ENCODE data around the gene PAPOLG.

PAPOLG gene

DNA sequence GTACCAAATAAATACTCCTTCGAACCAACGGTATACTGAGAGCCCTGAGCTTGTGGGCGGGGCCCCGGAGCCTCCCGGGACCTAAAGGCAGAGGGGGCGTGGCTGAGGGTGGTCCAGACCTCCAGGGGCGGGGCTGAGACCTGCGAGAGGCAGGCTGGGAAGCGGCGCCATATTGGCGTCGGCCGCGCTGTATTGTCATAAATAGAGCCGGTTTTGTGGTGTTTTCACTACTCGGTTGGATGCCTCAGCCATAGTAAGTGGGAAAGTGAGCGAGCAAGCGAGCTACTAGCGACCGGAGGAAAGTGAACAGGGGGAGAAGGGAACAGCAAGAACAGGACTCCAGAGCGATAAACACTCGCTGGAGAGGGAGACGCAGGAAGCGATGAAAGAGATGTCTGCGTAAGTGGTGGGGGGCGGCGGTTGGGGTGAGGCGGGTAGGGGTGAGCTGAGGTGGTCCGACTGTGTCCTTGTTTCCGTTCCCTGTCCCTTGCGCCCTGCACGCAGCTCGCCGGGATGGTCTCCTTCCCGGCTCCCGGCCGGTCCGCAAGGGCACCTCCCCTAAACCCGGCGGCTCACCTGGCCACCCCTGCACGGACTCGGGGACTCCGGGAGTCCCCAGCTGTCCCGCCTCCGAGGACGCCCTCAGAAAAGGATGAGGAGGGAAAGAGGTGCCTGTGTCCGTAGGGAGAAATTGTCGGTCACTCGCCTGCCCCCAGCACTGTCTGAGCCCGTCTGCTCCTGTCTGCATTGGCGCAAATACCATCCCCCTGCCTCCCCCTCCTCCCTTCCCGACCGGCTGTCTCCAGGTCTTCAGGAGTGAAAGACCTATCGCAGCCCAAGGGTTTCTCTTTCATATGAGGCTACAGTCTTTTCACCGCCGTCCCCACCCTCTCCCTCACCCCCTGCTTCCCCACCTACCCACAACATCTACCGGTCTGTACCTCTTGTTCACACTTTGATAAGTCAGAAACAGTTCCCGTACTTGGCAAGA, at the start of gene PAPOLG:
TSS of gene PAPOLG (plus strand) at position 172 of the 991 bp plus-strand sequence. CDS start at position 383, 211 bp downstream.
- TF ChIP-seq, protein P1, sequence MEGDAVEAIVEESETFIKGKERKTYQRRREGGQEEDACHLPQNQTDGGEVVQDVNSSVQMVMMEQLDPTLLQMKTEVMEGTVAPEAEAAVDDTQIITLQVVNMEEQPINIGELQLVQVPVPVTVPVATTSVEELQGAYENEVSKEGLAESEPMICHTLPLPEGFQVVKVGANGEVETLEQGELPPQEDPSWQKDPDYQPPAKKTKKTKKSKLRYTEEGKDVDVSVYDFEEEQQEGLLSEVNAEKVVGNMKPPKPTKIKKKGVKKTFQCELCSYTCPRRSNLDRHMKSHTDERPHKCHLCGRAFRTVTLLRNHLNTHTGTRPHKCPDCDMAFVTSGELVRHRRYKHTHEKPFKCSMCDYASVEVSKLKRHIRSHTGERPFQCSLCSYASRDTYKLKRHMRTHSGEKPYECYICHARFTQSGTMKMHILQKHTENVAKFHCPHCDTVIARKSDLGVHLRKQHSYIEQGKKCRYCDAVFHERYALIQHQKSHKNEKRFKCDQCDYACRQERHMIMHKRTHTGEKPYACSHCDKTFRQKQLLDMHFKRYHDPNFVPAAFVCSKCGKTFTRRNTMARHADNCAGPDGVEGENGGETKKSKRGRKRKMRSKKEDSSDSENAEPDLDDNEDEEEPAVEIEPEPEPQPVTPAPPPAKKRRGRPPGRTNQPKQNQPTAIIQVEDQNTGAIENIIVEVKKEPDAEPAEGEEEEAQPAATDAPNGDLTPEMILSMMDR (conservative IDR thresholded peaks at IDR 0.05; ENCODE audit: low read length), result no peak
- DNase-seq (ENCODE audit: low read depth), result peak; percentile 87
- H3K4me3 ChIP-seq (ENCODE audit: low read length), result peak within 1 kb of the TSS; percentile 99

DNA sequence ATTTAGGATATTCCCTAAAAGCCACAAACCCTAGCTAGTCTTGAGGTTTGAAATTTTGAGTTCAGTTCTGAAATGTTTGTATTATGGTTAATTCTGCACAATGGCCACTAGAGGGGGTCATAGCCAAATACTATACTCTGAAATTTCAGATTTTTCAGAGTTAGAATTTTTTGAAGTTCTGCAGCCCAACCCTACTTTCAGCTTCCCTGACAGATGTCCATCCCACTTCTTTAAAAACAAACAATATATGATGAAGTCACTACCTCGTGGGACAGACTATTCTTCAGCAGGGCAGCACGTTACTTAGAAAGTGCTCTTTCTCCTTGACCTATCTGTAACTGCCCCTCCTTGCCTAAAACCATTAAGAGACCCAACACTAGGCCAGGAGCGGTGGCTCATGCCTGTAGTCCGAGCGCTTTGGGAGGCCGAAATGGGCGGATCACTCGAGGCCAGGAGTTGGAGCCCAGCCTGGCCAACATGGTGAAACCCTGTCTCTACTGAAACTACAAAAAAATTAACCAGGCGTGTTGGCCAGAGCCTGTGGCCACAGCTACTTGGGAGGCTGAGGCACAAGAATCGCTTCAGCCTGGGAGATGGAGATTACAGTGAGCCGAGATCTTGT, 48.2 kb upstream of the PAPOLG start:
- DNase-seq (ENCODE audit: low read depth), result peak; percentile 33

DNA sequence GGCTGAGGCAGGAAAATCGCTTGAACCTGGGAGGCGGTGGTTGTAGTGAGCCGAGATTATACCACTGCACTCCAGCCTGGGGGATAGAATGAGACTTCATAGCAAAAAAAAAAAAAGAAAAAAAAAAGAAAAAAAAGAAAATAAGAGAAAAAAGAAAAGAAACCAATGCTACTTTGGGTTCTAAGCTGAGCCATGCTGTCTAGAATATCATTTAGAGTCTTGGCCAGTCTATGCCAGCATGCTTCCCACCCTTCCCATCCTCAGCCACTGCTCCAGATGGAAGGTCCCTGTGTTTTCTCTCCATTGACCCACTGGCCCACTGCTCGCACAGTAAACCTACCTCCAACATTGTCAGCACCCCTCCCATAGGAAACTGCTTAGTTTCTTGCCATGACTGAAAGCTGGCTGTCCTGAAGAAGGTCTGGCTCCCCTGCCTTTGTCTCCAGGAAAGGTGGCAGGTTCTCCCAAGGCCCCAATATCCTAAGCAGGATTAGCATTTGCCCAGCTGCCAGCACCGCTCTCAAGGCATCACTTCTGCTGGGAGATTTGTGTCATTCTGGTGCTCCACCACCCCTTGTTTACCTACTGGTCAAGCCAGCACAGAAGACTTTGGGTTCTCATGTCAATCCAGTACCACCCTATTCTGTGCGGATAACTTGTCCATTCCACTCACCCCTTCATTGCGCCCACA, 47.3 kb upstream of the PAPOLG start:
- no peak overlapping the region for H3K4me3 ChIP-seq (ENCODE audit: low read length)
- no peak for DNase-seq (ENCODE audit: low read depth)
- TF ChIP-seq, protein P1 (conservative IDR thresholded peaks at IDR 0.05; ENCODE audit: low read length), result no peak

More for the DNA sequence above, 48.2 kb upstream of the PAPOLG start:
- TF ChIP-seq, protein P1 (conservative IDR thresholded peaks at IDR 0.05; ENCODE audit: low read length), result peak; percentile 77
- H3K4me3 ChIP-seq (ENCODE audit: low read length), result no peak overlapping the region

DNA sequence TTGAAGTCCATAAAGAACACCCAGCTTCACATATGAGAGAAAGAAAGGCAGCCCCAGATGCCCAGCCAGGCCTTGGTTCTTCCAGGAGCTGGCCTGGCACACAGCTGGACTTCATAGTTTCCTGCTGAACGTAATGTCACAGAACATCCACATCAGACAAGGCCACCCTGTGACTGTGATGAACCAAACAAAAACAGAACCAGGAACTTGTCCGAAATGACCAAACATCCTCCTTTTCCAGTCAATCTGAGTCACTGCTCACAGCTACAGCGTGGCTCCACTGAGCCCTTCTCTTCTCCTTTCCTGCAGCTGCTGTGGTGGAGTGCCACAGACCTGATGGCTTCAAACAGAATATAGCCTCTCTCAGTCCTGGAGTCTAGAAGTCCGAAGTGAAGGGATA, 45.4 kb upstream of the PAPOLG start:
- TF ChIP-seq, protein P1 (conservative IDR thresholded peaks at IDR 0.05; ENCODE audit: low read length), result no peak
- DNase-seq (ENCODE audit: low read depth), result peak; percentile 28

DNA sequence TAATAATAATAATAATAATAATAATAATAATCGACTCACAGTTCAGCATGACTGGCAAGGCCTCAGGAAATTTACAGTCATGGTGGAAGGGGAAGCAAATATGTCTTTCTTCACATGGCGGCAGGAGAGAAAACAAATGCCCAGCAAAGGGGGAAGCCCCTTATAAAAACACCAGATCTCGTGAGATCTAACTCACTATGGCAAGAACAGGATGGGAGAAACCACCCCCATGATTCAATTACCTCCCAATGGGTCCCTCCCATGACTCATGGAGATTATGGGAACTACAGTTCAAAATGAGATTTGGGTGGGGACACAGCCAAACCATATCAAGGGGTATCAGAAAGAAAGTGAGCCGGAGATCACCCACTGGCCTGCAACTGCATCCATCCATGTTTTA, 40.5 kb upstream of the PAPOLG start:
- H3K4me3 ChIP-seq (ENCODE audit: low read length), result no peak overlapping the region
- no peak for DNase-seq (ENCODE audit: low read depth)
- TF ChIP-seq, protein P1 (conservative IDR thresholded peaks at IDR 0.05; ENCODE audit: low read length), result no peak

More for the DNA sequence above, 45.4 kb upstream of the PAPOLG start:
- no peak overlapping the region for H3K4me3 ChIP-seq (ENCODE audit: low read length)

DNA sequence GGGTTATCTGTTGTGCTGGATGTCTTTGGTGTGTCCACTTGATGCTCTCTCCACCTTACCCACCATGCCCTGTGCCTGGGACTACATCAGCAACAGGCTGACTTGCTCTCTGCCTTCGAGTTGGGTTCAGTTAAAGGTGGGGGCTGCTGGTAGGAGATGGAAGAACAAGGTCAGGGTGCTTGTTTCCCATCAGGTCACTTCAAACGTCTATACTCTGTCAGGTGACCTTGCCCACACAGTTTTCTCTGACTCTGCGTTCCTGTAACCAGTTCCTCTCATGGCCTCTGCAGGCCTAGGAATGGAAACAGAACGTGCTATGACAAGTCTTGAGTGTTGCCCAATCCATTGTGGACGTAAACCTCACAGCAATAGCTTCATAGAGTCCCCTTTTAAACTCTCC, 38.4 kb upstream of the PAPOLG start:
- TF ChIP-seq, protein P1 (conservative IDR thresholded peaks at IDR 0.05; ENCODE audit: low read length), result no peak
- no peak for DNase-seq (ENCODE audit: low read depth)
- no peak overlapping the region for H3K4me3 ChIP-seq (ENCODE audit: low read length)
